Vagina (tissue), 2 donors: Measurements from ENCODE around the gene LEMD2.

Experiments used
- POLR2A ChIP-seq, 2 donors: fragments of 450-650 bp; IDR thresholded peaks; one replicate each; pipeline ENCODE4 v1.6.1; 2017; ENCODE audit warnings: antibody characterized with exemption in 2 of 2, mild to moderate bottlenecking in 2 of 2, moderate library complexity in 2 of 2
- TF ChIP-seq, protein P1 (sequence below), 3 experiments: fragments of 450-650 bp in 2 of 3; fragments of 200-600 bp in 1 of 3; sonication (generic) in 1 of 3; IDR thresholded peaks; one replicate each; pipeline ENCODE4 v1.5.1; 2017 to 2019; ENCODE audit warnings: antibody characterized with exemption in 3 of 3, mild to moderate bottlenecking in 2 of 3, moderate library complexity in 2 of 3

GRCh38 chr6:33817489-33817888, 28.6 kb upstream of the LEMD2 start:
- TF ChIP-seq, protein P1, sequence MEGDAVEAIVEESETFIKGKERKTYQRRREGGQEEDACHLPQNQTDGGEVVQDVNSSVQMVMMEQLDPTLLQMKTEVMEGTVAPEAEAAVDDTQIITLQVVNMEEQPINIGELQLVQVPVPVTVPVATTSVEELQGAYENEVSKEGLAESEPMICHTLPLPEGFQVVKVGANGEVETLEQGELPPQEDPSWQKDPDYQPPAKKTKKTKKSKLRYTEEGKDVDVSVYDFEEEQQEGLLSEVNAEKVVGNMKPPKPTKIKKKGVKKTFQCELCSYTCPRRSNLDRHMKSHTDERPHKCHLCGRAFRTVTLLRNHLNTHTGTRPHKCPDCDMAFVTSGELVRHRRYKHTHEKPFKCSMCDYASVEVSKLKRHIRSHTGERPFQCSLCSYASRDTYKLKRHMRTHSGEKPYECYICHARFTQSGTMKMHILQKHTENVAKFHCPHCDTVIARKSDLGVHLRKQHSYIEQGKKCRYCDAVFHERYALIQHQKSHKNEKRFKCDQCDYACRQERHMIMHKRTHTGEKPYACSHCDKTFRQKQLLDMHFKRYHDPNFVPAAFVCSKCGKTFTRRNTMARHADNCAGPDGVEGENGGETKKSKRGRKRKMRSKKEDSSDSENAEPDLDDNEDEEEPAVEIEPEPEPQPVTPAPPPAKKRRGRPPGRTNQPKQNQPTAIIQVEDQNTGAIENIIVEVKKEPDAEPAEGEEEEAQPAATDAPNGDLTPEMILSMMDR (IDR thresholded peaks at IDR 0.05), result no peak
- no peak for TF ChIP-seq POLR2A (IDR thresholded peaks at IDR 0.05)
